GM23338 (cell line): ENCODE results near the gene MAST3.

Experiments
- EZH2 ChIP-seq: fragments of 200-600 bp; sonication (generic); IDR thresholded peaks from one replicate; pipeline ENCODE4 v1.8.0; 2017; ENCODE audit warnings: antibody characterized with exemption, mild to moderate bottlenecking, low read depth; ENCODE audit not compliant: unreplicated experiment
- POLR2AphosphoS5 ChIP-seq: IDR thresholded peaks from 2 replicates; pipeline ENCODE4 v1.6.1; 2016; ENCODE audit warnings: antibody characterized with exemption, low read depth
- TF ChIP-seq, protein P1 (sequence below), 2 experiments: fragments of 200-600 bp in 1 of 2; sonication (generic) in 1 of 2; conservative IDR thresholded peaks; 2 replicates each; pipeline versions ENCODE4 v1.5.1 to v1.6.1; 2016 to 2017; ENCODE audit warnings: antibody characterized with exemption in 2 of 2, low read depth in 2 of 2, mild to moderate bottlenecking in 2 of 2, moderate library complexity in 1 of 2

DNA sequence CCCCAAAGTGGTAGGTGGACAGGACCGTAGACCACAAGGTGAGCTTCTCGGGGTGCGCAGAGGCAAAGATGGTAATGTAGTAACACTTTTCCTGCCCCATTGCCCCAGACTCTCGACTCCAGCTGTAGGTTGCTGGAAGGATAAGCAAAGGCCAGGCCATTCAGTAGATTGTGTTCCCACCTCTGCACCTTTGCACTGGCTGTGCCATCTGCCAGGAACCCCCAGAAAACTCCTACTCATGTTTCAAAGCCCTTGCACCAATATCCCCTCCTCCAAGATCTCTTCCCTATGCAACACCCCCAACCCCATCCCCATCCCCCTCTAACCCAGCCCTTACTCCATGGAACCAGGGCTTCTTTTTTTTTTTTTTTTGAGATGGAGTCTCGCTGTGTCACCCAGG lies 29.2 kb upstream of the MAST3 start:
- TF ChIP-seq, protein P1, sequence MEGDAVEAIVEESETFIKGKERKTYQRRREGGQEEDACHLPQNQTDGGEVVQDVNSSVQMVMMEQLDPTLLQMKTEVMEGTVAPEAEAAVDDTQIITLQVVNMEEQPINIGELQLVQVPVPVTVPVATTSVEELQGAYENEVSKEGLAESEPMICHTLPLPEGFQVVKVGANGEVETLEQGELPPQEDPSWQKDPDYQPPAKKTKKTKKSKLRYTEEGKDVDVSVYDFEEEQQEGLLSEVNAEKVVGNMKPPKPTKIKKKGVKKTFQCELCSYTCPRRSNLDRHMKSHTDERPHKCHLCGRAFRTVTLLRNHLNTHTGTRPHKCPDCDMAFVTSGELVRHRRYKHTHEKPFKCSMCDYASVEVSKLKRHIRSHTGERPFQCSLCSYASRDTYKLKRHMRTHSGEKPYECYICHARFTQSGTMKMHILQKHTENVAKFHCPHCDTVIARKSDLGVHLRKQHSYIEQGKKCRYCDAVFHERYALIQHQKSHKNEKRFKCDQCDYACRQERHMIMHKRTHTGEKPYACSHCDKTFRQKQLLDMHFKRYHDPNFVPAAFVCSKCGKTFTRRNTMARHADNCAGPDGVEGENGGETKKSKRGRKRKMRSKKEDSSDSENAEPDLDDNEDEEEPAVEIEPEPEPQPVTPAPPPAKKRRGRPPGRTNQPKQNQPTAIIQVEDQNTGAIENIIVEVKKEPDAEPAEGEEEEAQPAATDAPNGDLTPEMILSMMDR (conservative IDR thresholded peaks at IDR 0.05; ENCODE audit: low read depth in 2 of 2): no peak
- TF ChIP-seq POLR2AphosphoS5 (no peak), EZH2 (no peak)
